ENCODE measurements around the gene PICK1. TPM values are rescaled to one million over a fixed set of nuclear protein-coding genes. Genes with fewer than 3 reads are reported as not detected.

Gene PICK1
- total and polyA plus RNA-seq, 2 donors (not counting 3 experiments of a cell fraction or from before 2014, with no cell fraction given): 18.0 to 20.8 TPM

- Histone ChIP-seq H3K4me1 (ENCODE audit: control insufficient read depth, extremely low read depth, insufficient read depth, low read length) (no peaks in the 10 kb centered on the region), H3K27ac (ENCODE audit: insufficient read depth, low read depth, low read length) (no peak overlapping the region), H3K9me1 (replicated peaks; ENCODE audit: control insufficient read depth, extremely low read depth, insufficient read depth, low read length) (no peaks in the 10 kb centered on the region), H3K27me3 (ENCODE audit: control insufficient read depth in 2 of 2, insufficient read depth in 2 of 2, low read length in 2 of 2) (no peaks in the 10 kb centered on the region), H2AFZ (ENCODE audit: low read depth, low read length) (no peak overlapping the region), H3K79me2 (ENCODE audit: control insufficient read depth, insufficient read depth, low read length) (no peaks in the 10 kb centered on the region), H3K4me2 (ENCODE audit: insufficient read depth, low read length) (no peak overlapping the region), H4K20me1 (replicated peaks; ENCODE audit: control insufficient read depth, extremely low read depth, insufficient read depth, low read length) (no peaks in the 10 kb centered on the region), H3K9me3 (replicated peaks; ENCODE audit: control insufficient read depth, insufficient read depth, low read length) (no peaks in the 10 kb centered on the region), H3K9ac (replicated peaks; ENCODE audit: extremely low read depth, insufficient read depth, low read length) (no peak overlapping the region), H3K4me3 (replicated peaks in 1 of 3; ENCODE audit: insufficient read depth in 1 of 3, low read depth in 1 of 3, low read length in 3 of 3) (no peak overlapping the region), H3K36me3 (ENCODE audit: control insufficient read depth in 2 of 2, extremely low read depth in 1 of 2, insufficient read depth in 2 of 2, low read length in 2 of 2) (no peaks in the 10 kb centered on the region)
- ChIA-PET POLR2A (no interaction called here), CTCF (interaction anchor here (1.4 to 2.8 kb wide), 2 partner anchors 64 to 92 kb away, joined by 3 to 42 read pairs; no protein-coding TSS in a partner anchor)
- dilution Hi-C loops (cut with MboI; ENCODE audit: extremely low pct_ligation_motif_present, low sequenced_read_pairs): no loop called here
- intact Hi-C loops (cut with micrococcal nuclease): no loop called here
- no TSS peak for BruUV-seq (replicated peaks)
- DNase-seq (ENCODE audit: low read depth, low spot score): no peak
- no peak for FAIRE-seq
- no peak for TF ChIP-seq POLR2AphosphoS5 (IDR thresholded peaks at IDR 0.05; ENCODE audit: insufficient read depth, low read depth, low read length)
Observed at GRCh38 chr22:38112381-38112780, 55.2 kb downstream of the PICK1 start.

- DNase-seq (ENCODE audit: low read depth, low spot score): peak; percentile 77
- Histone ChIP-seq H3K9me1 (replicated peaks; ENCODE audit: control insufficient read depth, extremely low read depth, insufficient read depth, low read length) (no peaks in the 10 kb centered on the region), H4K20me1 (replicated peaks; ENCODE audit: control insufficient read depth, extremely low read depth, insufficient read depth, low read length) (no peaks in the 10 kb centered on the region), H3K79me2 (ENCODE audit: control insufficient read depth, insufficient read depth, low read length) (no peaks in the 10 kb centered on the region), H2AFZ (ENCODE audit: low read depth, low read length) (no peak overlapping the region), H3K36me3 (ENCODE audit: control insufficient read depth in 2 of 2, extremely low read depth in 1 of 2, insufficient read depth in 2 of 2, low read length in 2 of 2) (no peaks in the 10 kb centered on the region), H3K9ac (replicated peaks; ENCODE audit: extremely low read depth, insufficient read depth, low read length) (no peak overlapping the region), H3K4me3 (replicated peaks in 1 of 3; ENCODE audit: insufficient read depth in 1 of 3, low read depth in 1 of 3, low read length in 3 of 3) (no peak overlapping the region), H3K27ac (ENCODE audit: insufficient read depth, low read depth, low read length) (no peak overlapping the region), H3K4me1 (ENCODE audit: control insufficient read depth, extremely low read depth, insufficient read depth, low read length) (no peaks in the 10 kb centered on the region), H3K4me2 (ENCODE audit: insufficient read depth, low read length) (no peak overlapping the region), H3K9me3 (replicated peaks; ENCODE audit: control insufficient read depth, insufficient read depth, low read length) (no peaks in the 10 kb centered on the region), H3K27me3 (ENCODE audit: control insufficient read depth in 2 of 2, insufficient read depth in 2 of 2, low read length in 2 of 2) (no peaks in the 10 kb centered on the region)
- TF ChIP-seq POLR2A (IDR thresholded peaks at IDR 0.05; ENCODE audit: low read depth, low read length) (no peak), JUN (IDR thresholded peaks at IDR 0.05; ENCODE audit: borderline replicate concordance, insufficient read depth, insufficient read length, low read depth) (no peak), FOS (IDR thresholded peaks at IDR 0.05; ENCODE audit: borderline replicate concordance, insufficient read depth, low read length) (no peak), EZH2 (IDR thresholded peaks at IDR 0.05; ENCODE audit: borderline replicate concordance, low read depth, low read length, severe bottlenecking) (no peak), GATA2 (IDR thresholded peaks at IDR 0.05; ENCODE audit: insufficient read depth, insufficient read length, low read depth, low read length) (no peak), MYC (IDR thresholded peaks at IDR 0.05; ENCODE audit: low read depth, low read length) (no peak), MAX (IDR thresholded peaks at IDR 0.05; ENCODE audit: insufficient read depth, insufficient read length) (no peak), CTCF (IDR thresholded peaks at IDR 0.05; ENCODE audit: extremely low read depth in 1 of 2, insufficient read depth in 1 of 2, low read depth in 1 of 2, low read length in 2 of 2) (peak; percentile 96 to 99)
- intact Hi-C loops (cut with micrococcal nuclease) (loop anchor here (1.0 to 2.0 kb wide), 4 partner anchors 62 to 116 kb away; partner anchors contain the start of gene MAFF), dilution Hi-C loops (cut with MboI; ENCODE audit: extremely low pct_ligation_motif_present, low sequenced_read_pairs) (no loop called here)
- ChIA-PET POLR2A (interaction anchor here (1.2 kb wide), 2 partner anchors 87 to 89 kb away, joined by 3 to 6 read pairs; partner anchors contain the start of gene MAFF), CTCF (interaction anchor here (0.6 to 3.0 kb wide), 60 partner anchors 10 to 284 kb away, joined by 3 to 42 read pairs (median 6); partner anchors contain the start of genes MAFF and PLA2G6)
- FAIRE-seq: peak; percentile 92
- no TSS peak for BruUV-seq (replicated peaks)
Observed at GRCh38 chr22:38114484-38115398, 57.5 kb downstream of the PICK1 start.
